AG04449 (cell line): ENCODE measurements around the gene FDXR.
"Not testable (repeated sequence)": the region's sequence is repeated elsewhere in the genome, so short reads cannot be mapped to it uniquely, and the experiment has no call there.

ENCODE experiments used
- CTCF ChIA-PET: fragments of 350-600 bp; formaldehyde crosslinking; extraction: SDS; loops from one replicate; lab custom pipeline; 2021; ENCODE audit warnings: antibody characterized with exemption; lab: Yijun Ruan, JAX
- POLR2A ChIA-PET: fragments of 400-600, 350-600 bp; formaldehyde crosslinking; extraction: SDS; loops from one replicate; lab custom pipeline; 2020; ENCODE audit warnings: antibody characterized with exemption, inconsistent platforms; lab: Yijun Ruan, JAX
- DNase-seq: peaks from one replicate; pipeline ENCODE4 v3.0.0-alpha.2; 2010; ENCODE audit warnings: low read depth, low spot score
- H3K4me3 ChIP-seq: 2 replicates; pipeline ENCODE4 v1.5.1; 2011; ENCODE audit warnings: low read depth, mild to moderate bottlenecking, control low read depth, low read length
- CTCF ChIP-seq: IDR thresholded peaks from one replicate; pipeline ENCODE4 v1.5.1; 2011; ENCODE audit warnings: mild to moderate bottlenecking, moderate library complexity, low read length, control low read depth, inconsistent platforms; ENCODE audit not compliant: insufficient read depth; ENCODE audit errors: missing control alignments

The FDXR gene

GRCh38 chr17:74920306-74920620 lies 47.5 kb upstream of the FDXR start:
- no peak overlapping the region for H3K4me3 ChIP-seq
- CTCF ChIA-PET: interaction anchor here (2.7 to 8.5 kb wide), 2 partner anchors 36 to 41 kb away, joined by 16 to 109 read pairs; no protein-coding TSS in a partner anchor
- no peak for TF ChIP-seq CTCF
- DNase-seq: no peak
- POLR2A ChIA-PET: no interaction called here

GRCh38 chr17:74919440-74920305 lies 46.9 kb upstream of the FDXR start:
- ChIA-PET POLR2A (no interaction called here), CTCF (interaction anchor here (0.6 to 8.5 kb wide), 4 partner anchors 36 to 454 kb away, joined by 4 to 109 read pairs (median 10); no protein-coding TSS in a partner anchor)
- peak; percentile 38 for TF ChIP-seq CTCF
- no peak for DNase-seq
- H3K4me3 ChIP-seq: no peak overlapping the region

- H3K4me3 ChIP-seq: no peak overlapping the region
- POLR2A ChIA-PET: no interaction called here
- no peak for DNase-seq
- no peak for TF ChIP-seq CTCF
- CTCF ChIA-PET: interaction anchor here (1.6 to 8.5 kb wide), 3 partner anchors 37 to 128 kb away, joined by 4 to 109 read pairs (median 16); no protein-coding TSS in a partner anchor
Observed at GRCh38 chr17:74918906-74919305, 46.1 kb upstream of the FDXR start.

- ChIA-PET POLR2A (no interaction called here), CTCF (no interaction called here)
- H3K4me3 ChIP-seq: no peak overlapping the region
- DNase-seq: no peak
- no peak for TF ChIP-seq CTCF
Observed at GRCh38 chr17:74917430-74917829, 44.6 kb upstream of the FDXR start.

- POLR2A ChIA-PET: no interaction called here
- CTCF ChIA-PET: no interaction called here
- H3K4me3 ChIP-seq: no peak overlapping the region
- TF ChIP-seq CTCF: no peak
- DNase-seq: no peak
Observed at GRCh38 chr17:74916851-74917199, 44.0 kb upstream of the FDXR start.

GRCh38 chr17:74916136-74916850 lies 43.5 kb upstream of the FDXR start:
- TF ChIP-seq CTCF: no peak
- CTCF ChIA-PET: no interaction called here
- DNase-seq: no peak
- H3K4me3 ChIP-seq: no peak overlapping the region
- POLR2A ChIA-PET: no interaction called here

GRCh38 chr17:74911423-74911822 lies 38.6 kb upstream of the FDXR start:
- POLR2A ChIA-PET, CTCF ChIA-PET, DNase-seq, H3K4me3 ChIP-seq: not testable (repeated sequence)

GRCh38 chr17:74909097-74909496 lies 36.3 kb upstream of the FDXR start:
- DNase-seq, H3K4me3 ChIP-seq, POLR2A ChIA-PET: not testable (repeated sequence)
- CTCF ChIA-PET: interaction anchor here (1.1 kb wide), 1 partner anchor 52 kb away, joined by 3 read pairs; no protein-coding TSS in a partner anchor
